Hematopoietic multipotent progenitor cell treated with erythropoietin and hydrocortisone succinate and interleukin-3 and kit ligand, for 15 days (in vitro differentiated cells): ENCODE data around the gene ANKRD23.

Experiments
- DNase-seq: peaks from one replicate; pipeline ENCODE4 v3.0.0-alpha.2; 2015; ENCODE audit warnings: low spot score

The ANKRD23 gene

GRCh38 chr2:96877042-96877451 is 33.2 kb upstream of the ANKRD23 start:
- no peak for DNase-seq

- DNase-seq: no peak
Observed at GRCh38 chr2:96876269-96877041, 32.6 kb upstream of the ANKRD23 start.

- DNase-seq: no peak
Observed at GRCh38 chr2:96875498-96876268, 31.9 kb upstream of the ANKRD23 start.

- DNase-seq: no peak
Observed at GRCh38 chr2:96874198-96874831, 30.5 kb upstream of the ANKRD23 start.

- DNase-seq: no peak
Observed at GRCh38 chr2:96873651-96874096, 29.9 kb upstream of the ANKRD23 start.

GRCh38 chr2:96872591-96873349 is 28.9 kb upstream of the ANKRD23 start:
- no peak for DNase-seq

GRCh38 chr2:96870626-96871255 is 26.9 kb upstream of the ANKRD23 start:
- peak; percentile 25 for DNase-seq

GRCh38 chr2:96869822-96870625 is 26.2 kb upstream of the ANKRD23 start, which contains the start of gene SEMA4C:
SEMA4C (minus strand) TSS chr2:96870080; CDS start chr2:96867886, 2,194 bp downstream.
- DNase-seq: no peak

- no peak for DNase-seq
Observed at GRCh38 chr2:96869281-96869821, 25.5 kb upstream of the ANKRD23 start.

- no peak for DNase-seq
Observed at GRCh38 chr2:96868555-96869280, 24.9 kb upstream of the ANKRD23 start.

GRCh38 chr2:96867756-96868554 is 24.1 kb upstream of the ANKRD23 start:
- DNase-seq: no peak

- no peak for DNase-seq
Observed at GRCh38 chr2:96866986-96867755, 23.4 kb upstream of the ANKRD23 start.

GRCh38 chr2:96866586-96866985 is 22.8 kb upstream of the ANKRD23 start:
- no peak for DNase-seq

- no peak for DNase-seq
Observed at GRCh38 chr2:96866149-96866548, 22.3 kb upstream of the ANKRD23 start.

GRCh38 chr2:96865654-96866053 is 21.8 kb upstream of the ANKRD23 start:
- DNase-seq: no peak

- no peak for DNase-seq
Observed at GRCh38 chr2:96864343-96865091, 20.7 kb upstream of the ANKRD23 start.
